ENCODE measurements around the gene TYW1B.
"Not testable (repeated sequence)": the region's sequence is repeated elsewhere in the genome, so short reads cannot be mapped to it uniquely, and the experiment has no call there.

- TF ChIP-seq POLR2A, CTCF (IDR thresholded peaks at IDR 0.05): not testable (repeated sequence)
These were observed 195.2 kb downstream of the TYW1B start for GRCh38 chr7:72632765-72633292.

All from esophagus squamous epithelium (tissue), 4 donors.